GM11168 (cell line): ENCODE data around the gene CNTN4.

ENCODE experiments used
- in situ Hi-C: fragments of 300-500 bp; cut with MboI; formaldehyde crosslinking; loops from one replicate; pipeline ENCODE4 v1.12.0; 2022; ENCODE audit warnings: low sequenced_read_pairs; ENCODE audit not compliant: unreplicated experiment

The CNTN4 gene

GRCh38 chr3:2837239-2837638 is 738.6 kb downstream of the CNTN4 start:
- in situ Hi-C loops, result no loop called here

- in situ Hi-C loops, result no loop called here
These were observed 739.2 kb downstream of the CNTN4 start for GRCh38 chr3:2837910-2838309.

- in situ Hi-C loops, result no loop called here
These were observed 740.0 kb downstream of the CNTN4 start for GRCh38 chr3:2838546-2839157.

- in situ Hi-C loops, result no loop called here
These were observed 741.2 kb downstream of the CNTN4 start for GRCh38 chr3:2839876-2840275.

- in situ Hi-C loops, result no loop called here
These were observed 748.6 kb downstream of the CNTN4 start for GRCh38 chr3:2847062-2847841.

GRCh38 chr3:2849092-2849491 is 750.4 kb downstream of the CNTN4 start:
- in situ Hi-C loops, result no loop called here

- in situ Hi-C loops, result no loop called here
These were observed 752.0 kb downstream of the CNTN4 start for GRCh38 chr3:2850701-2851100.

GRCh38 chr3:2851361-2851760 is 752.7 kb downstream of the CNTN4 start:
- in situ Hi-C loops, result no loop called here

GRCh38 chr3:2851835-2852234 is 753.2 kb downstream of the CNTN4 start:
- in situ Hi-C loops, result no loop called here

GRCh38 chr3:2853651-2854050 is 755.0 kb downstream of the CNTN4 start:
- in situ Hi-C loops, result no loop called here

GRCh38 chr3:2856138-2857133 is 757.8 kb downstream of the CNTN4 start:
- in situ Hi-C loops, result no loop called here

GRCh38 chr3:2860626-2861025 is 762.0 kb downstream of the CNTN4 start:
- in situ Hi-C loops, result no loop called here

- in situ Hi-C loops, result no loop called here
These were observed 762.5 kb downstream of the CNTN4 start for GRCh38 chr3:2861120-2861519.

- in situ Hi-C loops, result no loop called here
These were observed 763.3 kb downstream of the CNTN4 start for GRCh38 chr3:2861920-2862319.

- in situ Hi-C loops, result no loop called here
These were observed 763.7 kb downstream of the CNTN4 start for GRCh38 chr3:2862366-2862765.

GRCh38 chr3:2863127-2863526 is 764.5 kb downstream of the CNTN4 start:
- in situ Hi-C loops, result no loop called here

GRCh38 chr3:2869905-2870304 is 771.2 kb downstream of the CNTN4 start:
- in situ Hi-C loops, result no loop called here

GRCh38 chr3:2870724-2871333 is 772.2 kb downstream of the CNTN4 start:
- in situ Hi-C loops, result no loop called here

- in situ Hi-C loops, result no loop called here
These were observed 774.2 kb downstream of the CNTN4 start for GRCh38 chr3:2872884-2873283.

- in situ Hi-C loops, result no loop called here
These were observed 775.3 kb downstream of the CNTN4 start for GRCh38 chr3:2873986-2874385.
